ENCODE results near the gene SYT5. TPM values are rescaled to one million over a fixed set of nuclear protein-coding genes. Genes with fewer than 3 reads are reported as not detected.
A peak's percentile ranks its signal among the peaks of the same experiment; 100 is the strongest.

SYT5 gene
- total and polyA plus RNA-seq, 9 of the 15 experiments (the other 6 are each of a cell fraction or from before 2014, with no cell fraction given): 1.3 to 20.9 (median 8.8) TPM

GRCh38 chr19:55206664-55207500 lies 26.8 kb upstream of the SYT5 start (continued):
- no peak for TF ChIP-seq ZNF146 (CRISPR knock-in tag; IDR thresholded peaks at IDR 0.05; ENCODE audit: unreplicated experiment)
- no peak for TF ChIP-seq E2F8 (IDR thresholded peaks at IDR 0.05; ENCODE audit: low read depth, partially characterized antibody)
- TF ChIP-seq CAMTA2 (CRISPR knock-in tag; conservative IDR thresholded peaks at IDR 0.05): no peak
- TF ChIP-seq, protein P1, sequence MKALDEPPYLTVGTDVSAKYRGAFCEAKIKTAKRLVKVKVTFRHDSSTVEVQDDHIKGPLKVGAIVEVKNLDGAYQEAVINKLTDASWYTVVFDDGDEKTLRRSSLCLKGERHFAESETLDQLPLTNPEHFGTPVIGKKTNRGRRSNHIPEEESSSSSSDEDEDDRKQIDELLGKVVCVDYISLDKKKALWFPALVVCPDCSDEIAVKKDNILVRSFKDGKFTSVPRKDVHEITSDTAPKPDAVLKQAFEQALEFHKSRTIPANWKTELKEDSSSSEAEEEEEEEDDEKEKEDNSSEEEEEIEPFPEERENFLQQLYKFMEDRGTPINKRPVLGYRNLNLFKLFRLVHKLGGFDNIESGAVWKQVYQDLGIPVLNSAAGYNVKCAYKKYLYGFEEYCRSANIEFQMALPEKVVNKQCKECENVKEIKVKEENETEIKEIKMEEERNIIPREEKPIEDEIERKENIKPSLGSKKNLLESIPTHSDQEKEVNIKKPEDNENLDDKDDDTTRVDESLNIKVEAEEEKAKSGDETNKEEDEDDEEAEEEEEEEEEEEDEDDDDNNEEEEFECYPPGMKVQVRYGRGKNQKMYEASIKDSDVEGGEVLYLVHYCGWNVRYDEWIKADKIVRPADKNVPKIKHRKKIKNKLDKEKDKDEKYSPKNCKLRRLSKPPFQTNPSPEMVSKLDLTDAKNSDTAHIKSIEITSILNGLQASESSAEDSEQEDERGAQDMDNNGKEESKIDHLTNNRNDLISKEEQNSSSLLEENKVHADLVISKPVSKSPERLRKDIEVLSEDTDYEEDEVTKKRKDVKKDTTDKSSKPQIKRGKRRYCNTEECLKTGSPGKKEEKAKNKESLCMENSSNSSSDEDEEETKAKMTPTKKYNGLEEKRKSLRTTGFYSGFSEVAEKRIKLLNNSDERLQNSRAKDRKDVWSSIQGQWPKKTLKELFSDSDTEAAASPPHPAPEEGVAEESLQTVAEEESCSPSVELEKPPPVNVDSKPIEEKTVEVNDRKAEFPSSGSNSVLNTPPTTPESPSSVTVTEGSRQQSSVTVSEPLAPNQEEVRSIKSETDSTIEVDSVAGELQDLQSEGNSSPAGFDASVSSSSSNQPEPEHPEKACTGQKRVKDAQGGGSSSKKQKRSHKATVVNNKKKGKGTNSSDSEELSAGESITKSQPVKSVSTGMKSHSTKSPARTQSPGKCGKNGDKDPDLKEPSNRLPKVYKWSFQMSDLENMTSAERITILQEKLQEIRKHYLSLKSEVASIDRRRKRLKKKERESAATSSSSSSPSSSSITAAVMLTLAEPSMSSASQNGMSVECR (CRISPR knock-in tag; IDR thresholded peaks at IDR 0.05): peak; percentile 87
- TF ChIP-seq SRSF7 (optimal IDR thresholded peaks at IDR 0.05; ENCODE audit: low read depth, low read length): no peak
- 0 out of 2 replicates have a peak, but pooled peaks have one; percentile 8 for TF ChIP-seq KLF16 (IDR thresholded peaks at IDR 0.05)
- no peak for TF ChIP-seq ZNF239 (CRISPR knock-in tag; IDR thresholded peaks at IDR 0.05)
- TF ChIP-seq, protein P2, sequence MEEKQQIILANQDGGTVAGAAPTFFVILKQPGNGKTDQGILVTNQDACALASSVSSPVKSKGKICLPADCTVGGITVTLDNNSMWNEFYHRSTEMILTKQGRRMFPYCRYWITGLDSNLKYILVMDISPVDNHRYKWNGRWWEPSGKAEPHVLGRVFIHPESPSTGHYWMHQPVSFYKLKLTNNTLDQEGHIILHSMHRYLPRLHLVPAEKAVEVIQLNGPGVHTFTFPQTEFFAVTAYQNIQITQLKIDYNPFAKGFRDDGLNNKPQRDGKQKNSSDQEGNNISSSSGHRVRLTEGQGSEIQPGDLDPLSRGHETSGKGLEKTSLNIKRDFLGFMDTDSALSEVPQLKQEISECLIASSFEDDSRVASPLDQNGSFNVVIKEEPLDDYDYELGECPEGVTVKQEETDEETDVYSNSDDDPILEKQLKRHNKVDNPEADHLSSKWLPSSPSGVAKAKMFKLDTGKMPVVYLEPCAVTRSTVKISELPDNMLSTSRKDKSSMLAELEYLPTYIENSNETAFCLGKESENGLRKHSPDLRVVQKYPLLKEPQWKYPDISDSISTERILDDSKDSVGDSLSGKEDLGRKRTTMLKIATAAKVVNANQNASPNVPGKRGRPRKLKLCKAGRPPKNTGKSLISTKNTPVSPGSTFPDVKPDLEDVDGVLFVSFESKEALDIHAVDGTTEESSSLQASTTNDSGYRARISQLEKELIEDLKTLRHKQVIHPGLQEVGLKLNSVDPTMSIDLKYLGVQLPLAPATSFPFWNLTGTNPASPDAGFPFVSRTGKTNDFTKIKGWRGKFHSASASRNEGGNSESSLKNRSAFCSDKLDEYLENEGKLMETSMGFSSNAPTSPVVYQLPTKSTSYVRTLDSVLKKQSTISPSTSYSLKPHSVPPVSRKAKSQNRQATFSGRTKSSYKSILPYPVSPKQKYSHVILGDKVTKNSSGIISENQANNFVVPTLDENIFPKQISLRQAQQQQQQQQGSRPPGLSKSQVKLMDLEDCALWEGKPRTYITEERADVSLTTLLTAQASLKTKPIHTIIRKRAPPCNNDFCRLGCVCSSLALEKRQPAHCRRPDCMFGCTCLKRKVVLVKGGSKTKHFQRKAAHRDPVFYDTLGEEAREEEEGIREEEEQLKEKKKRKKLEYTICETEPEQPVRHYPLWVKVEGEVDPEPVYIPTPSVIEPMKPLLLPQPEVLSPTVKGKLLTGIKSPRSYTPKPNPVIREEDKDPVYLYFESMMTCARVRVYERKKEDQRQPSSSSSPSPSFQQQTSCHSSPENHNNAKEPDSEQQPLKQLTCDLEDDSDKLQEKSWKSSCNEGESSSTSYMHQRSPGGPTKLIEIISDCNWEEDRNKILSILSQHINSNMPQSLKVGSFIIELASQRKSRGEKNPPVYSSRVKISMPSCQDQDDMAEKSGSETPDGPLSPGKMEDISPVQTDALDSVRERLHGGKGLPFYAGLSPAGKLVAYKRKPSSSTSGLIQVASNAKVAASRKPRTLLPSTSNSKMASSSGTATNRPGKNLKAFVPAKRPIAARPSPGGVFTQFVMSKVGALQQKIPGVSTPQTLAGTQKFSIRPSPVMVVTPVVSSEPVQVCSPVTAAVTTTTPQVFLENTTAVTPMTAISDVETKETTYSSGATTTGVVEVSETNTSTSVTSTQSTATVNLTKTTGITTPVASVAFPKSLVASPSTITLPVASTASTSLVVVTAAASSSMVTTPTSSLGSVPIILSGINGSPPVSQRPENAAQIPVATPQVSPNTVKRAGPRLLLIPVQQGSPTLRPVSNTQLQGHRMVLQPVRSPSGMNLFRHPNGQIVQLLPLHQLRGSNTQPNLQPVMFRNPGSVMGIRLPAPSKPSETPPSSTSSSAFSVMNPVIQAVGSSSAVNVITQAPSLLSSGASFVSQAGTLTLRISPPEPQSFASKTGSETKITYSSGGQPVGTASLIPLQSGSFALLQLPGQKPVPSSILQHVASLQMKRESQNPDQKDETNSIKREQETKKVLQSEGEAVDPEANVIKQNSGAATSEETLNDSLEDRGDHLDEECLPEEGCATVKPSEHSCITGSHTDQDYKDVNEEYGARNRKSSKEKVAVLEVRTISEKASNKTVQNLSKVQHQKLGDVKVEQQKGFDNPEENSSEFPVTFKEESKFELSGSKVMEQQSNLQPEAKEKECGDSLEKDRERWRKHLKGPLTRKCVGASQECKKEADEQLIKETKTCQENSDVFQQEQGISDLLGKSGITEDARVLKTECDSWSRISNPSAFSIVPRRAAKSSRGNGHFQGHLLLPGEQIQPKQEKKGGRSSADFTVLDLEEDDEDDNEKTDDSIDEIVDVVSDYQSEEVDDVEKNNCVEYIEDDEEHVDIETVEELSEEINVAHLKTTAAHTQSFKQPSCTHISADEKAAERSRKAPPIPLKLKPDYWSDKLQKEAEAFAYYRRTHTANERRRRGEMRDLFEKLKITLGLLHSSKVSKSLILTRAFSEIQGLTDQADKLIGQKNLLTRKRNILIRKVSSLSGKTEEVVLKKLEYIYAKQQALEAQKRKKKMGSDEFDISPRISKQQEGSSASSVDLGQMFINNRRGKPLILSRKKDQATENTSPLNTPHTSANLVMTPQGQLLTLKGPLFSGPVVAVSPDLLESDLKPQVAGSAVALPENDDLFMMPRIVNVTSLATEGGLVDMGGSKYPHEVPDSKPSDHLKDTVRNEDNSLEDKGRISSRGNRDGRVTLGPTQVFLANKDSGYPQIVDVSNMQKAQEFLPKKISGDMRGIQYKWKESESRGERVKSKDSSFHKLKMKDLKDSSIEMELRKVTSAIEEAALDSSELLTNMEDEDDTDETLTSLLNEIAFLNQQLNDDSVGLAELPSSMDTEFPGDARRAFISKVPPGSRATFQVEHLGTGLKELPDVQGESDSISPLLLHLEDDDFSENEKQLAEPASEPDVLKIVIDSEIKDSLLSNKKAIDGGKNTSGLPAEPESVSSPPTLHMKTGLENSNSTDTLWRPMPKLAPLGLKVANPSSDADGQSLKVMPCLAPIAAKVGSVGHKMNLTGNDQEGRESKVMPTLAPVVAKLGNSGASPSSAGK (IDR thresholded peaks at IDR 0.05): peak; percentile 22; the same call in 1 of the 2 replicates
